Frontal cortex (tissue), 4 donors: Measurements from ENCODE around the gene EGFR. TPM values are rescaled to one million over a fixed set of nuclear protein-coding genes. Genes with fewer than 3 reads are reported as not detected.

Source experiments
- DNase-seq, 2 donors: peaks; one replicate each; pipeline ENCODE4 v3.0.0; 2012; ENCODE audit warnings: low spot score in 2 of 2
- FAIRE-seq: peaks from 2 replicates; lab custom pipeline; 2012; peaks lifted over from hg19 to GRCh38; lab: Jason Lieb, UNC
- total RNA-seq: library from RNA; depleted of rRNA; stranded (reverse); fragments of >200 nt; gene quantifications from one replicate; pipeline ENCODE4 v1.2.3, GENCODE V29; 2014
- donor health status: control.
- donor health status: control.
- donor health status: control.

Gene EGFR
- total RNA-seq, 1 donor from 2014 or later: 5.3 TPM

DNA sequence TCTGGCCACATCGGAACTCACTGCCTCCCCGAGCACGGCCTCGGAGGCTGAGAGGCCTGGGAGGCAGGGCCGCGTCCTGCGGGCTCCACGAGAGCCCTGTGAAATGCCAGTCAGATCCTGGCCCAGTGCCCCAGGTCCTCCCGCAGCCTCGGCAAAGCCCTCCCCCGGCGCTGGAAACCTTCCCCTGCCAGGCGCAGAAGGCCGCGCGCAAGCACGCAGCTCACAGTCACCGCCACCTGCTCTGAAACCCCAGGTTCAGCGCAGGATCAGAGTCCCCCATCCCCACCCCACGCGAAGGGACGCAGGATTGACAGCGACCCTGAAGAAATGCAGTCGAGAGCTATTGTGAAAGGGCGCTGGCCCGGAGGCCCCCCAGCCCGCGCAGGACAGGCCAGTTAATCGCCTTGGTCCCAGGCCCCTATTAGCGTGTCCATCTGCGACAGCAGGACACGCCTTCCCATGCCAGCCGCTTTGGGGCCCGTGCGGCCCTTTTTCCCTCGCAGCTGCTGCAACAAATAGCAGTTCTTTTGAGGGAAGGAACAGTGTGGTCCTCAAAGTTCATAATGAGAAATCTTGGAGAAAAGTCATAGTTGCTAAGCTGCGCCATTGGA, 13.5 kb upstream of the EGFR start:
- DNase-seq (no peak), FAIRE-seq (no peak)

DNA sequence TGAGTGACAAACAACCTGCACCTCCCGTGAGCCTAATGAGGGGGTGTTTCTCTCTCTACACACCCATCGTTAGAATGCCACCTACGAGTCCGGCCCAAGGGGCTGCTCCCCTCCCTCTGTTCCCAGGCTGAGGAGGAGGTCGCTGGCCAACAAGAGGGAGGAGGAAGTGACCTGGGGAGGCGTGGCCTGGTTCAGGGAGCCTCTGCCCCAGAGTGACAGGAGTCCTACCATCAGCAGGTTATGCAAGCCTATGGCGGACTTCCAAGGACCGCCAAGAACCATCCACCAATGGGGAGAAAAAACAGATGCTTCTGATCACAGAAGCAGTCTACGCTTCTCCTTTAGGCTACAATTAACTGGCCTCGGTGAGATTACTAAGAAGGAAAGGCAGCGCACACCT, 12.3 kb upstream of the EGFR start:
- DNase-seq (no peak), FAIRE-seq (no peak)

DNA sequence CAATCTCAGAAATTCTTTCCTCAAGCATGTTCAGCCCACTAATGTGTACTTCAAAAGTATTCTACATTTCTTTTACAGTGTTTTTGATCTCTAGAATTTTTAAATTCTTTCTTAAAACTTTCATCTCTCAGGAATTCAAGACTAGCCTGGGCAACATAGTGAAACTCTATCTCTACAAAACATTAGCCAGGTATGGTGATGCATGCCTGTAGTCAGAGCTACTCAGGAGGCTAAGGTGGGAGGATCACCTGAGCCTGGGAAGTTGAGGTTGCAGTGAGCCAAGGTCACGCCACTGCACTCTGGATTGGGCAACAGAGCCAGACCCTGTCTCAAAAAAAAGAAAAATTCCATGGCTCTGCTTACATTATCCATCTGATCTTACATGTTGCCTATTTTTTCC, 5.0 kb upstream of the EGFR start:
- DNase-seq (no peak), FAIRE-seq (no peak)

DNA sequence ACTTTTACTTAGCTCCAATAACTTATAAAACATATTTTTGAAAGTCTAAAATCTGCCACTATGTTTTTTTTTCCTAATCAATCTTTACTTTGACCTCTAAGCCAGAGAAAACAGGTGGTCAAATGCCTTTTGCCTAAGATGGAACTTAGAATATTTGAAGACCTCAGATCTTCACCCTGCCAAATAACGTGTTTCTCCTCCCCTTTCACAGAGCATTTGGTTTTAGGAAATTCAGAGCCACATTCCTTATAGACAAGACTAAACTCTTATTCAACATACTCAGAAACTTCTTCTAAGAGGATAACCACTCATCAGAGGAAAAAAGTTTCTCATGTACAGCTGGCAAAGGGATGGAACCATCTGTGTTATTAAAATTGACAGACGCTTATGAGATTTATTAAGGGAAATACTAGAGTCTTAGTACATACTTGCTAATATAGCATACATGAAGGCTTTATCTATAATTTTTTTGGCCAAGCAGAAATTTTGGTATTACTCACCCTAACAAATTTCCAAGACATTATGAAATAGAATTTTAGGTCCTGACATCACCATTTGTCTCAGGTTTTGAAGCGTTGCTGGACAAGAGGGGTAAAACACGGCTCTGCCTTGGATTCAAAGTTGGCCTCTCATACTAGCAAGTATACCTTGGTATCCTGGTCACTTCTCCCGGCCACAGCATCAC, 2.6 kb upstream of the EGFR start:
- FAIRE-seq: no peak
- DNase-seq: no peak

DNA sequence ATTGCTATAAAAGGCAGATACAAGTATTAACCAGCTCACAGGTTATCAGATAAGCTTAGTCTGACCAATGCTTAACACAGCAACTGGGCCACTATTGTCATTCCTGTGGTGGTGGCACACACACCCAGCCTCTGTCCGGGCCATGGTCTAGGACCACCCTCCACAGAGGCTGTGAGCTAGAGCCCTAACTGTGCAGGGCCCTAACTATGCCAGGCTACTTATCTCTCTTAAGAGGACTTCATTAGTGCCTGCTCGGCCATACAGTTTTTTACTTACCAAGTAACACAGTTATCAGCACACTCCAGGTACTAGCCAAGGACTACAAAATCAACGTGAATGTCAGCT, 2.1 kb upstream of the EGFR start:
- no peak for FAIRE-seq

DNA sequence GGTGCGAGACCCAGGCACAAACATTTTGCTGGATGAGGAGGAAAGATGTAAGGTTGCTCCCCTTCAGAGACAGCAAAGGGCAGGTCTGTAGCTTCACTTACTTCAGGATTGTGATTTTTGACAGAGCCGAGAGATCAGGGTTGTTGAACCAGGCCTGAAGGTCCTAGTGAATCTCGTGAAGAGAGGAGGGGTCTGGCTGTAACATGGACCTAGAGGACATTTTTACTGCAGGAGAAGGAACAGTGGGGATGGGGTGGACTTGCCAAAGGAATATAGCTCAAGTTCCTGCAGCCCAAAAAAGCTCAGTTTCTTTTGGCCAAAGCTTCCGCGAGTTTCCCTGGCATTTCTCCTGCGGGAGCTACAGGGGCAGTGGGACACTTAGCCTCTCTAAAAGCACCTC, 976 bp upstream of the EGFR start:
- DNase-seq (no peak), FAIRE-seq (no peak)

More for the DNA sequence above, 2.1 kb upstream of the EGFR start:
- no peak for DNase-seq

DNA sequence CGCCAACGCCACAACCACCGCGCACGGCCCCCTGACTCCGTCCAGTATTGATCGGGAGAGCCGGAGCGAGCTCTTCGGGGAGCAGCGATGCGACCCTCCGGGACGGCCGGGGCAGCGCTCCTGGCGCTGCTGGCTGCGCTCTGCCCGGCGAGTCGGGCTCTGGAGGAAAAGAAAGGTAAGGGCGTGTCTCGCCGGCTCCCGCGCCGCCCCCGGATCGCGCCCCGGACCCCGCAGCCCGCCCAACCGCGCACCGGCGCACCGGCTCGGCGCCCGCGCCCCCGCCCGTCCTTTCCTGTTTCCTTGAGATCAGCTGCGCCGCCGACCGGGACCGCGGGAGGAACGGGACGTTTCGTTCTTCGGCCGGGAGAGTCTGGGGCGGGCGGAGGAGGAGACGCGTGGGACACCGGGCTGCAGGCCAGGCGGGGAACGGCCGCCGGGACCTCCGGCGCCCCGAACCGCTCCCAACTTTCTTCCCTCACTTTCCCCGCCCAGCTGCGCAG, 424 bp downstream of the EGFR start:
- FAIRE-seq (no peak), DNase-seq (peak; percentile 67 to 72)

DNA sequence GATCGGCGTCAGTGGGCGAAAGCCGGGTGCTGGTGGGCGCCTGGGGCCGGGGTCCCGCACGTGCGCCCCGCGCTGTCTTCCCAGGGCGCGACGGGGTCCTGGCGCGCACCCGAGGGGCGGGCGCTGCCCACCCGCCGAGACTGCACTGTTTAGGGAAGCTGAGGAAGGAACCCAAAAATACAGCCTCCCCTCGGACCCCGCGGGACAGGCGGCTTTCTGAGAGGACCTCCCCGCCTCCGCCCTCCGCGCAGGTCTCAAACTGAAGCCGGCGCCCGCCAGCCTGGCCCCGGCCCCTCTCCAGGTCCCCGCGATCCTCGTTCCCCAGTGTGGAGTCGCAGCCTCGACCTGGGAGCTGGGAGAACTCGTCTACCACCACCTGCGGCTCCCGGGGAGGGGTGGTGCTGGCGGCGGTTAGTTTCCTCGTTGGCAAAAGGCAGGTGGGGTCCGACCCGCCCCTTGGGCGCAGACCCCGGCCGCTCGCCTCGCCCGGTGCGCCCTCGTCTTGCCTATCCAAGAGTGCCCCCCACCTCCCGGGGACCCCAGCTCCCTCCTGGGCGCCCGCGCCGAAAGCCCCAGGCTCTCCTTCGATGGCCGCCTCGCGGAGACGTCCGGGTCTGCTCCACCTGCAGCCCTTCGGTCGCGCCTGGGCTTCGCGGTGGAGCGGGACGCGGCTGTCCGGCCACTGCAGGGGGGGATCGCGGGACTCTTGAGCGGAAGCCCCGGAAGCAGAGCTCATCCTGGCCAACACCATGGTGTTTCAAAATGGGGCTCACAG, 1.1 kb downstream of the EGFR start:
- FAIRE-seq (no peak), DNase-seq (peak in 1 of 2 donors; percentile 43)

DNA sequence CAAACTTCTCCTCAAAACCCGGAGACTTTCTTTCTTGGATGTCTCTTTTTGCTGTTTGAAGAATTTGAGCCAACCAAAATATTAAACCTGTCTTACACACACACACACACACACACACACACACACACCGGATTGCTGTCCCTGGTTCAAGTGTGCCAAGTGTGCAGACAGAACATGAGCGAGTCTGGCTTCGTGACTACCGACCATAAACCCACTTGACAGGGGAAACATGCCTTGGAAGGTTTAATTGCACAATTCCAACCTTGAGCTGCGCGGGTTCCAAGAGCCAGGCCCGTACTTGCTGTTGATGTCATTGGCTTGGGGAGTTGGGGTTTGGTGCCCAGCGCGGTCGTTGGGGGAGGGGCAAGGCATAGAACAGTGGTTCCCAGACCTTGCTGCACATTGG, 1.7 kb downstream of the EGFR start:
- no peak for FAIRE-seq
- no peak for DNase-seq

DNA sequence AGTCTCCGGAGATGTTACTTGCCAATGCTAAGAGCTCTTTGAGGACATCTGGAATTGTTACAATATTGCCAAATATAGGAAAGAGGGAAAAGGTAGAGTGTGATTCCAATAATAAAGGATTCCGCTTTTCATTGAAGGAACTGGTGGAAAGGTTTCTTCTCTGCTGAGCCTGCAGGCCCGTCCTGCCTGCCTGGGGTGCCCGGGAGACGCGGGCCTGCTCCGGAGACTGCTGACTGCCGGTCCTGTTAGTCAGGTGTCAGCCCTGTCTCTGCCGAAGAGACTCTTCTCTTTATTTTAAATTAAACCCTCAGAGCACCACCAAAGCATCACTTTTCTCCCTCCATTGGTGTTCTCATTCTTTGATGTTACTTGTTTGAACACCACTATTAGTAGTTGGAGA, 2.2 kb downstream of the EGFR start:
- DNase-seq: no peak
- no peak for FAIRE-seq

DNA sequence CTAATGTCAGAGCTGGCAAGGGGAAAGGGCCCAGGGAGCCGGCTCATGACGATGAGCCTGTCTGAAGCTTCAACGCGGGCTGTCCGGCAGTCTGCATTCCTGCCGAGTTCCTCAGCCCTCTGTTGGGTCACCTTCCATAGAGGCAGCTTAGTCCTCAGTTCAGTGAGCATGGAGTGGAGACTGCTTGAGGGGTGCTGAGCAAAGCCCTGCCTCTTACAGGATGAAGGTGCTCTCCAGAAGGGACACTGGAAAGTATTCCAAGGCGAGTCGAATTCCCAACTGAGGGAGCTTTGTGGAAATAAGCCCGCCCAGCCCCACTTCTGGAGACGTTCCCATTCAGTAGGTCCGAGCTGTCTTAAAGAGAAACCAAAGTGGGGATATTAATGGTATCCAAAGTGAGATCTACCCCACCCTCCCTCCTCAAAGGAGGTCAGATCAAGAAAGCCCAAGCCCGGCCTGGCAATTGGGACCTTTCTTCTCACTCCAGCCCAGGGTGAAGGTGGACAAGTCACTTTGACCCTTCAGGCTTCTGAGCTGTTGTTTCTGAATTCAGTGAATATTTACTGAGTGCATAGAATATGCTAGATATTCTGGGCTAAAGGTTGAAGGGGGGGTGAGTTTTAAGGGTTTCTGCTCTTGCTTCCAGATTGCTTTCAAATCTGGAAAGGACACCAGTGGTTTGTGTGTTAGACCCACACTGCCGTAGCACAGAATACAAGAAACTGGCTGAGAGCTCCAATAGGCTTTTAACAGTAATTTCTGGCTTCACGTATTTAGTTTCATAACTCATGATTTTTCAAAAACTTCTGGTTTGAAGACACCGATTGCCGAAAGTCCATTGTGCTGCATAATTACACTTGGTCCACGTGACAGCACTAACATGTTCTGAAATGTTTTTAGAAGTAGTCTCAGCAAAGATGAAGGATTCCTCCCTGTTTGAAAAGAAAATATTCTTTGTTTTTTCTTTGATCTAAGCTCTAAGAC, 3.5 kb downstream of the EGFR start:
- DNase-seq (no peak), FAIRE-seq (no peak)

DNA sequence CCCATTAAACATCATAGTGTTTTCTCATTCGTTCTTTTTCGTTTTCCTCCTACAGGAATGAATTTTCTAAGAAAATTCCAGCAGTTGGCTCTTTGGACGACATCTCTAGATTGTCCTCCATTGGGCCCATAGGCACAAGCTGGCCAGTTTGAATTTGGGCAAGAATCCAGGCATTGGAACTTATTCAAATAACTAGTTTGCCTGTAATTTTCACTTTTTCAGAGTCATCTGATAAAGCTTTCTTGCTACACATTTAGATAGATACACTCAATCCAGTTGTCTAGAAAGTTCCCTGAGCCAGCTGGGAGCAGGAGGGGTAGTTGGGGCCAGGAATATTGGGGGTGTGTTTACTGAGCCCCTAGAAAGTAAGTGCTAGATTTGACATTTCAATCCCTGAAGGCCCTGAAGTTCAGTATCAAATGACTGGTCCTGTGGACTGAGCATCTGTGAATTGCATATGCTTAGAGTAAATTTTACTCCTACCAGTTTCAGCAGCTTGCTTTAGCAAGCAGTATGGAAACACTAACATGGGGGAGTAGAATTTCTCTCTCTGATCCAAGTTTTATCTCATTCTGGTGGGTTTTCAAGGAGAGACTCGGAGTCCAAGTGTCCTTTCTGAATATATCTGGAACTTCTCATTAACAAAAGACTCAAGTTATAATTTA, 5.2 kb downstream of the EGFR start:
- FAIRE-seq: no peak
- DNase-seq: no peak

DNA sequence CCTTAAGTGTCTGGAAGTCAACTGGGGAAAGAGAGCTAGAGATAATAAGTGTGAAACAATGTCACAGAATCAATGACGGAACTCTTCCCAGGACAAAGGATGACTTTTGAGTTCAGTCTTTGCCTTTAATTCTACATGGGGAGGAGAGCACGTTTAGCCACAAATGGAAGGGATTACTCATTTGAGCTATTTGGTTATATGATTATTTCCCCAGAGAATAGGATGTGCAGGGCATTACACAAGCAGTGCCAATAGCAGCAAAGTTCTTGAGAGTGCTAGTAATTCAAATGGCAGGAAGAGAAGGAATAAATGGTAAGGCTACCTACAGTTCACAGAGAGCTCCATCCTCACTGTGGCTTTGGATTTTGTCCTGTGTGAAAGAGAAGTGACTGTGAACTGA, 6.0 kb downstream of the EGFR start:
- FAIRE-seq (no peak), DNase-seq (no peak)

DNA sequence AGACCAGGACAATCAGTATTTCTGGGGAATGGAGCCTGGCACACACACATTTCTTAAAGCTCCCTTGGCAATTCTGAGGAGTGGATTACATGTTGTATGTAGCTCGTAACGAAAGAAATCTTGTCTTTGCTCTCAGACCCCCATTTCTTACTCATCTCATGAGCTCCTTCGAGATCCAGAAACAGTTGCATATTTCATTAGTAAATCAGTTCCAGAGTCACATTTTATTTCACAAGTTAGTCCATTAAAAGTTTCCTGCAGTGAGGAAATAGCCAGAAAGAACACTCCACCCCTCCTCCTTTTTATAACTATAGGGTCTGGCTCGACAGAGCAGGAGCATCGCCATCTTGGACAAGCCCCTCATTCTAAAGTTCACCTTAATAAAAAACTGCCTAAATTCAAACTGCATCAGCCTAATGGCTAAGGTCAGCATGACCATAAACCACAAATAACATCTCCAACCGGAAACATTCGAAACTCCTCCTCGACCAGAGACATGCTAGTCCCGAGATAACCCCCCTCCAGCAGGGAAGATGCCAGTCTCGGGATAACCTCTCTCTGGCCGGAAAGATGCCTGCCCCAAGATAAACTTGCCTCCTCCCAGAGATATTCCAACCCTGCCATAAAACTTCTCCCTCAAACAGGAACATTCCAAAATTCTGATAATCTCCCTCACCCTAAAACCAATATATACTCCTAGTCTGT, 7.4 kb downstream of the EGFR start:
- FAIRE-seq (no peak), DNase-seq (no peak)

DNA sequence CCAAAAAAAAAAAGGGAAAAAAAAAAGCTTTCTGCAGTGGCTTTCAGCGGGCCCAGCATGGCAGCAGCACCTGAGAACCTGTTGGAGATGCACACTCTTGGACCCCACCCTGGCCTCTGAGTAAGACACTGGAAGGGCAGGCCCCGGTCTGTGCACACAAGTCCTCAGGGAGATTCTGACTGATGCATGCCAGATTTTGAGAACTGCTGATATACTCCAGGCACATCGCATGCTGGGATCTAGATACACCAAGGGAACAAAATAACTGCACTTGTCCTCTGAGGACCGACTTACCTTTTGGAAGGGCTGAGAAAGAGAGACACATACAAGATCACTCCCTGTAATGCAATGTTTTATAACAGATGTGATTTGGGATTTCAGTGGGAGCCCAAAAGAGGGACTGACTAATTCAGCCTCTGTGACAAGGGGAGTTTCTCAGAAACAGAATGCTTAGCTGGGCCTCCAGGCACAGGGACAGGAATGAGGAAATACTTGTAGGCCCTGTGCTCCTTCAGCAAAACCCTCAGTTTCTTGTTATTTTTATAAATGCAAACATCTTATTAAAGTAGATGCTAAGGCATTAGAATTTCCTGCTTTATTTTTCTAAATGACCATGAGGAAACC, 8.2 kb downstream of the EGFR start:
- no peak for DNase-seq
- no peak for FAIRE-seq

DNA sequence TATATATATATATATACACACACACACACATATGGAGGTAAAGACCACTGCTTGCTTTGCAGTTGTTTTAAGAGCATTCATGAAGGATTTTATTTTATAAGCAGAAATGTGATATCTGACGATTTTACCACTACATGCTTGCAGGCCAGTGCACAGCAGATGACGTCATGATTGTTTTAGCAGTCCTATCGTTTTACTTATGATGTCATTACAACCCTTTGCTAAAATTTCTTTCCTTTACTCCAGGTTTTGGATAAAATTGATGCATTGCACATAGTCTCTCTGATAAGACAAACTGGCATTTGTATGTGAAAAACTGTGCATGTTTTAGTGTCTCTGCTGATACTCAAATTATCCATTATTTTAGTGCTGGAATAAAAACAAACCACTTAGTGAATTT, 9.2 kb downstream of the EGFR start:
- DNase-seq (no peak), FAIRE-seq (no peak)

DNA sequence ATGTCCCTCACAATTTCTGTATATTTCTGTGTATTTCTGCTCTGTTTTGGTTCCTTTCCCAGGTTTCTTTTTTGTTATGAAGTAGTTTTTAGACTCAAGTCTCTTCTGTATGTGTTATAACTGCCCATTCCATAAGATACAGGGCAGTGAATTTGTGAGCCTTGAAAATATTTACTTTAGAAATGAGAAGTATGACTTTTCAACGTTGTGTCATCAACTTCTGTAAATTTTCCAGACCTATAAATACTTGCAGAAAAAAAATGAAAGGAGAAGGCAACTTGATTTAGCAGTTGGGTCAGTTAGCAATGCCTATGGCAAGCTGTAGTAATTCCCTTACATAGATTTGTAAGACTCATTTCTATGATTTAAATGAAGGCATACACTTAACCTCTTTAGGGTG, 11.5 kb downstream of the EGFR start:
- FAIRE-seq (no peak), DNase-seq (no peak)

DNA sequence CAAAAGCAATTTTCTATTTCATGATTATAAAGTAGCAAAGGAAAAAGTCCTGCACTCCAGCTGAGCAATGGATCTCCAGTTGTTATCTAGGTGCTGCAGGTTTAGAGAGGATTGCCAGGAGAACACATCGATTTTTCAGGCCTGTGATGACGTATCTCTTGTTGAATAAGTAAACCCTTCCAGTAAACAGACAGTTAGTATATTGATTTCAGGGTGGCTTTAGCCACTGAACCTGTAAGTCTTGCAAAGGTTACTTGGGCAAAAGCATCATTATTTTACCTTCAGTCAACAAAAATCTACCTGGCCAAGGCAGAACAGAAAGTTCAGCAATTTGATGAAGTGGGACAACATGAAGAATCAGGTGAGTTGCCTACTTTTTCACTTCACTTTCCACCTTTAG, 12.3 kb downstream of the EGFR start:
- DNase-seq (no peak), FAIRE-seq (no peak)
